Fibroblast of lung (primary cell): ENCODE data around the gene THUMPD2.

Experiments
- CTCF ChIP-seq, 2 donors: IDR thresholded peaks in 1 of 2; conservative IDR thresholded peaks in 1 of 2; 1 replicate in 1 of 2; 2 replicates in 1 of 2; pipeline ENCODE4 v1.5.1; 2011 to 2012; ENCODE audit warnings: low read length in 2 of 2, control low read depth in 1 of 2, inconsistent platforms in 1 of 2, low read depth in 1 of 2, mild to moderate bottlenecking in 1 of 2
- EZH2 ChIP-seq: IDR thresholded peaks from 2 replicates; pipeline ENCODE4 v1.5.1; 2012; ENCODE audit warnings: low read length, control low read depth, mild to moderate bottlenecking; ENCODE audit errors: missing control alignments

- TF ChIP-seq CTCF (conservative IDR thresholded peaks at IDR 0.05 in 1 of 2, IDR thresholded peaks at IDR 0.05 in 1 of 2; ENCODE audit: low read depth in 1 of 2, low read length in 2 of 2), result no peak
- no peak for TF ChIP-seq EZH2
These were observed 21.9 kb downstream of the THUMPD2 start for GRCh38 chr2:39757156-39757555.
